Measurements from ENCODE around the gene PEPD. TPM values are rescaled to one million over a fixed set of nuclear protein-coding genes. Genes with fewer than 3 reads are reported as not detected.

The PEPD gene
- total and polyA plus RNA-seq, 3 experiments from 2014 or later: 47.9 to 109 (median 49.0) TPM

DNA sequence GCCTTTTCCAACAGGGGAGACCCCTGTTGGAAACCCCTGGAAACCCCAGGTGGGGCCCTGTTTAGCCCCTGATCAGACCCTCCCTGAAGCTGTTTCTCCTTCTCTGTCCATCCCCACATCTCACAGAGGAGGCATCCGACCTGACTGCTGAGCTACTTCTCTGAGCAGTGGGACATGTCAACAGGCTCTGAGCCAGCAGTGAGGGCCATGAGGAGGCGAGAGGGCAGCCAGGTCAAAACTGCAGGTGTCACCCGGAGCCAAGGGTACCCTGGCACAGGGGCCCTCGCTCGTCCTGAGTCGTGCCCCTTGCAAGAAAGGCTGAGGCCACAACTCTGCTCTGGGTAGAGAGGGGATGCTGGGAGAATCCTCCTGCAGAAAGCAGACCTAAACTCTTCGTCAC, 13.6 kb downstream of the PEPD start:
- Mint-ChIP-seq H3K9me3 (no peaks in the 10 kb centered on the region), H3K27ac (peak overlapping the region in 1 of 8 donors; percentile 77), H3K36me3 (peaks cover 0 to 39% (median 9%) of the 10 kb centered on the region in 3 donors), H3K4me1 (peaks cover 0 to 4% (median 0%) of the 10 kb centered on the region in 3 donors), H3K27me3 (no peaks in the 10 kb centered on the region), H3K4me3 (no peak overlapping the region)
- ChIA-PET CTCF (no interaction called here), POLR2A (no interaction called here)
- Histone ChIP-seq H3K9me3 (ENCODE audit: low read length) (no peaks in the 10 kb centered on the region), H3K36me3 (ENCODE audit: insufficient read depth, low read length) (no peaks in the 10 kb centered on the region), H3K4me1 (ENCODE audit: insufficient read depth, low read length) (no peaks in the 10 kb centered on the region), H3K27ac (ENCODE audit: low read depth, low read length) (no peak overlapping the region), H3K4me3 (ENCODE audit: low read length) (no peak overlapping the region), H3K27me3 (ENCODE audit: insufficient read depth, low read length, poor library complexity, severe bottlenecking) (no peaks in the 10 kb centered on the region)
- no peak for DNase-seq

GRCh38 chr19:33507021-33507956, 14.3 kb downstream of the PEPD start:
- no peak for DNase-seq
- no peaks in the 10 kb centered on the region for H3K4me1 ChIP-seq (ENCODE audit: insufficient read depth, low read length)
- H3K4me3 ChIP-seq (ENCODE audit: low read length): no peak overlapping the region
- Mint-ChIP-seq H3K4me3 (no peak overlapping the region), H3K4me1 (peaks cover 0 to 4% (median 0%) of the 10 kb centered on the region in 3 donors), H3K9me3 (no peaks in the 10 kb centered on the region), H3K27ac (peak overlapping the region in 2 of 8 donors; percentile 3 to 83), H3K27me3 (no peaks in the 10 kb centered on the region), H3K36me3 (peaks cover 0 to 41% (median 9%) of the 10 kb centered on the region in 3 donors)
- H3K9me3 ChIP-seq (ENCODE audit: low read length): no peaks in the 10 kb centered on the region
- ChIA-PET POLR2A (no interaction called here), CTCF (no interaction called here)
- no peak overlapping the region for H3K27ac ChIP-seq (ENCODE audit: low read depth, low read length)
- no peaks in the 10 kb centered on the region for H3K27me3 ChIP-seq (ENCODE audit: insufficient read depth, low read length, poor library complexity, severe bottlenecking)
- no peaks in the 10 kb centered on the region for H3K36me3 ChIP-seq (ENCODE audit: insufficient read depth, low read length)

DNA sequence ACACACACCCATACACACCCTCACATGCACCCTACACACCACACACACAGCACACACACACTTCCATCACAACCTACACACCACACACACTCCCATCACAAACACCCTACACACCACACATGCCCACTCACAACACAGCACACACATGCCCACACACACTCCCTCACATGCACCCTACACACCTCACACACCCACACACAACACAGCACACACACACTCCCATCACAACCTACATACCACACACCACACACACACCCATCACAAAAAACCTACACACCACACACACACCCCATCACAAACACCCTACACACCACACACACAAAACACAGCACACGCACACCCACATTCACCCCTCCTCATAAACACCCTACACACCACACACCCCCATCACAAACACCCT, 15.1 kb downstream of the PEPD start:
- peaks cover 0 to 4% (median 0%) of the 10 kb centered on the region in 3 donors for H3K4me1 Mint-ChIP-seq
- CTCF ChIA-PET: no interaction called here
- no peaks in the 10 kb centered on the region for H3K27me3 Mint-ChIP-seq
- H3K9me3 ChIP-seq (ENCODE audit: low read length): no peaks in the 10 kb centered on the region
- H3K4me1 ChIP-seq (ENCODE audit: insufficient read depth, low read length): no peaks in the 10 kb centered on the region
- no peak overlapping the region for H3K4me3 Mint-ChIP-seq
- peaks cover 0 to 40% (median 8%) of the 10 kb centered on the region in 3 donors for H3K36me3 Mint-ChIP-seq
- no peaks in the 10 kb centered on the region for H3K9me3 Mint-ChIP-seq
- no peaks in the 10 kb centered on the region for H3K27me3 ChIP-seq (ENCODE audit: insufficient read depth, low read length, poor library complexity, severe bottlenecking)
- no peak overlapping the region for H3K4me3 ChIP-seq (ENCODE audit: low read length)
- no peak for DNase-seq
- H3K27ac ChIP-seq (ENCODE audit: low read depth, low read length): no peak overlapping the region
- H3K36me3 ChIP-seq (ENCODE audit: insufficient read depth, low read length): no peaks in the 10 kb centered on the region
- POLR2A ChIA-PET: no interaction called here
- H3K27ac Mint-ChIP-seq: peak overlapping the region in 2 of 8 donors; percentile 3 to 8

- no peak overlapping the region for H3K4me3 Mint-ChIP-seq
- ChIA-PET POLR2A (no interaction called here), CTCF (no interaction called here)
- H3K27ac Mint-ChIP-seq: peak overlapping the region in 2 of 8 donors; percentile 43 to 63
- peaks cover 0 to 4% (median 0%) of the 10 kb centered on the region in 3 donors for H3K4me1 Mint-ChIP-seq
- Histone ChIP-seq H3K4me1 (ENCODE audit: insufficient read depth, low read length) (no peaks in the 10 kb centered on the region), H3K36me3 (ENCODE audit: insufficient read depth, low read length) (no peaks in the 10 kb centered on the region), H3K4me3 (ENCODE audit: low read length) (no peak overlapping the region), H3K27me3 (ENCODE audit: insufficient read depth, low read length, poor library complexity, severe bottlenecking) (no peaks in the 10 kb centered on the region), H3K9me3 (ENCODE audit: low read length) (no peaks in the 10 kb centered on the region), H3K27ac (ENCODE audit: low read depth, low read length) (no peak overlapping the region)
- H3K27me3 Mint-ChIP-seq: no peaks in the 10 kb centered on the region
- H3K9me3 Mint-ChIP-seq: no peaks in the 10 kb centered on the region
- peaks cover 0 to 38% (median 6%) of the 10 kb centered on the region in 3 donors for H3K36me3 Mint-ChIP-seq
- DNase-seq: no peak
These were observed 15.8 kb downstream of the PEPD start for GRCh38 chr19:33505823-33506222.

GRCh38 chr19:33505148-33505547, 16.4 kb downstream of the PEPD start:
- no peaks in the 10 kb centered on the region for H3K9me3 Mint-ChIP-seq
- no peaks in the 10 kb centered on the region for H3K36me3 ChIP-seq (ENCODE audit: insufficient read depth, low read length)
- no peaks in the 10 kb centered on the region for H3K27me3 ChIP-seq (ENCODE audit: insufficient read depth, low read length, poor library complexity, severe bottlenecking)
- H3K27ac ChIP-seq (ENCODE audit: low read depth, low read length): no peak overlapping the region
- H3K9me3 ChIP-seq (ENCODE audit: low read length): no peaks in the 10 kb centered on the region
- no peaks in the 10 kb centered on the region for H3K27me3 Mint-ChIP-seq
- ChIA-PET CTCF (no interaction called here), POLR2A (no interaction called here)
- no peak overlapping the region for H3K4me3 Mint-ChIP-seq
- H3K4me3 ChIP-seq (ENCODE audit: low read length): no peak overlapping the region
- no peak for DNase-seq
- H3K4me1 ChIP-seq (ENCODE audit: insufficient read depth, low read length): no peaks in the 10 kb centered on the region
- peaks cover 0 to 38% (median 6%) of the 10 kb centered on the region in 3 donors for H3K36me3 Mint-ChIP-seq
- H3K27ac Mint-ChIP-seq: no peak overlapping the region
- peaks cover 0 to 4% (median 0%) of the 10 kb centered on the region in 3 donors for H3K4me1 Mint-ChIP-seq

DNA sequence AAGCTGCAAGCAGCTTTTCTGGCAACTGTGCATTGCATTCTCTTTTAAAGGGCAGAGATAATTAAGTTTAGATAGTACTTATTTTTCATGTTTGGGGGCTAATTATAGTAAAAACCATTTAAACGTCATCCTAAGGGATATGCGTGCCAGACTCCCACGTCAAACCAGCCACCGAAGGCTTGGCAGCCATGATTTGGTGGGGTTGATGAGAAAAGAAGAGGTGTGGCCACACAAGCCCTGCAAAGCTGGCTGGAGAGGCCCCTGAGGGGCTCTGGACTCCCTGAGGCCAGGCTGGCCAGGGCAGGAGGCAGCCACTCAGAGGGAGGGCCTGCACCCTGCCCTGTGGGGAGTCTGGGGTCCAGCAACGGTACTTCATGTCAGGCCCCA, 17.5 kb downstream of the PEPD start:
- H3K4me1 ChIP-seq (ENCODE audit: insufficient read depth, low read length): no peaks in the 10 kb centered on the region
- DNase-seq: no peak
- H3K27me3 ChIP-seq (ENCODE audit: insufficient read depth, low read length, poor library complexity, severe bottlenecking): no peaks in the 10 kb centered on the region
- Mint-ChIP-seq H3K9me3 (no peaks in the 10 kb centered on the region), H3K27ac (no peak overlapping the region), H3K27me3 (no peaks in the 10 kb centered on the region), H3K4me1 (peaks cover 0 to 4% (median 0%) of the 10 kb centered on the region in 3 donors), H3K36me3 (peaks cover 0 to 40% (median 3%) of the 10 kb centered on the region in 3 donors), H3K4me3 (no peak overlapping the region)
- POLR2A ChIA-PET: no interaction called here
- H3K36me3 ChIP-seq (ENCODE audit: insufficient read depth, low read length): no peaks in the 10 kb centered on the region
- no peaks in the 10 kb centered on the region for H3K9me3 ChIP-seq (ENCODE audit: low read length)
- no peak overlapping the region for H3K4me3 ChIP-seq (ENCODE audit: low read length)
- H3K27ac ChIP-seq (ENCODE audit: low read depth, low read length): no peak overlapping the region
- CTCF ChIA-PET: no interaction called here

DNA sequence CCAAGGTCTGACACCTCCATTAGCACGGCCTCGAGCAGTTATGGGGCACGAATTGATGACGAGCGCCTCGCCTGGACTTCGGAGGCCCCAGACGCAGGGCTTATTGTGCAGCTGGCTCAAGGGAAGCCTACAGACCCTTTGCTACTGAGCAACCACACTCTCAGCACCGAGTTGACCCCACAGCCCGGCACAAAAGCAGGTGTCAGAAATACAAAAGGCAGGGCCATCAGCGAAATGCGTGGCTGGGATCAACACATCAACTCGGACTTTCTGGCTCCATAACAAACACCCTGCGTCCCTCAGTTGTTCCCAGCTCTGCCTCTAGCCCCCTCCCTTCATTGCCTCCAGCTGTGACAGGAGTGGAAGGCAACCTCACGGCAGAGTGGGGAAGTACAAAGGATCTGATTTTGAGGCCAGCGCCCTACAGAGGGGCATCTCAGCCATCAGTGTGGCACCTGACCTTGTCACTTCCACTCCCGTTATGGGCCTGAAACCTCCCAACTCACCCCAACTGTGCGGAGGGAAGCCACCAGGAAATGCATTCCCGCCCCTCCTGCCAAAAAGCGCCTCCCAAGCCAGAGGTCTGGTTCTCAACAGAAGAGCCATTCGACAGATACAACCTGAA, 18.0 kb downstream of the PEPD start:
- no peaks in the 10 kb centered on the region for H3K36me3 ChIP-seq (ENCODE audit: insufficient read depth, low read length)
- CTCF ChIA-PET: no interaction called here
- peaks cover 0 to 4% (median 0%) of the 10 kb centered on the region in 3 donors for H3K4me1 Mint-ChIP-seq
- no peak for DNase-seq
- no peaks in the 10 kb centered on the region for H3K9me3 Mint-ChIP-seq
- no peaks in the 10 kb centered on the region for H3K27me3 Mint-ChIP-seq
- H3K4me3 Mint-ChIP-seq: no peak overlapping the region
- H3K9me3 ChIP-seq (ENCODE audit: low read length): no peaks in the 10 kb centered on the region
- H3K27me3 ChIP-seq (ENCODE audit: insufficient read depth, low read length, poor library complexity, severe bottlenecking): no peaks in the 10 kb centered on the region
- no peak overlapping the region for H3K27ac ChIP-seq (ENCODE audit: low read depth, low read length)
- peaks cover 0 to 41% (median 5%) of the 10 kb centered on the region in 3 donors for H3K36me3 Mint-ChIP-seq
- POLR2A ChIA-PET: no interaction called here
- no peak overlapping the region for H3K4me3 ChIP-seq (ENCODE audit: low read length)
- peak overlapping the region in 2 of 8 donors; percentile 29 to 55 for H3K27ac Mint-ChIP-seq
- H3K4me1 ChIP-seq (ENCODE audit: insufficient read depth, low read length): no peaks in the 10 kb centered on the region

DNA sequence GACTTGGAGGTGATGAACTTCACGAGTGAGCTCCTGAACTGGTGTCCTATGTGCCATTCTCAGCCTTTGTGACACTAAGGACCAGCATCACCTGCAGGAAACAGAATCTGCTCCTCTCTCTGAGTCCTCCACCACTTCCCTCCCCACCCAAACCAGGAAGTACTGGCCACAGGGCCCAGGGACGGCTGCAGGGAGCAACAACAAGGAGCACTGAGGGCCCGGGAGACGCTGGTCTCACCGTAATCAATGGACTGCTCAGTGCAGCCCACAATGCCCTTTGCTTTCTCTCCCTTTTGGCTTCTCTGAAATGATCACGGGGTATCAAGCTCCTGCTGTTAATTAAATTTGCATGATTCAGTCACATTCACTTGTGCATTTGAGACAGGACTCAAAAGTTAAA, 18.6 kb downstream of the PEPD start:
- Histone ChIP-seq H3K4me3 (ENCODE audit: low read length) (no peak overlapping the region), H3K4me1 (ENCODE audit: insufficient read depth, low read length) (no peaks in the 10 kb centered on the region), H3K27ac (ENCODE audit: low read depth, low read length) (no peak overlapping the region), H3K9me3 (ENCODE audit: low read length) (no peaks in the 10 kb centered on the region), H3K36me3 (ENCODE audit: insufficient read depth, low read length) (no peaks in the 10 kb centered on the region), H3K27me3 (ENCODE audit: insufficient read depth, low read length, poor library complexity, severe bottlenecking) (no peaks in the 10 kb centered on the region)
- H3K4me1 Mint-ChIP-seq: peaks cover 0 to 4% (median 0%) of the 10 kb centered on the region in 3 donors
- peaks cover 0 to 44% (median 5%) of the 10 kb centered on the region in 3 donors for H3K36me3 Mint-ChIP-seq
- peak overlapping the region in 2 of 8 donors; percentile 29 to 55 for H3K27ac Mint-ChIP-seq
- no peak for DNase-seq
- CTCF ChIA-PET: no interaction called here
- H3K27me3 Mint-ChIP-seq: no peaks in the 10 kb centered on the region
- no peak overlapping the region for H3K4me3 Mint-ChIP-seq
- POLR2A ChIA-PET: no interaction called here
- H3K9me3 Mint-ChIP-seq: no peaks in the 10 kb centered on the region
